Endodermal cell (in vitro differentiated cells): ENCODE results near the gene EEF1E1. TPM values are rescaled to one million over a fixed set of nuclear protein-coding genes. Genes with fewer than 3 reads are reported as not detected.

Experiments used
- DNase-seq: peaks from one replicate; pipeline ENCODE4 v3.0.0-alpha.2; 2017
- H3K27ac ChIP-seq: 2 replicates; pipeline ENCODE4 v1.5.1; 2013; ENCODE audit warnings: mild to moderate bottlenecking, low read depth, low read length, moderate library complexity
- H3K27me3 ChIP-seq: 2 replicates; pipeline ENCODE4 v1.6.1; 2013; ENCODE audit warnings: mild to moderate bottlenecking, low read length, moderate library complexity; ENCODE audit not compliant: insufficient read depth, control insufficient read depth, poor library complexity, severe bottlenecking
- H3K36me3 ChIP-seq: 2 replicates; pipeline ENCODE4 v1.7.0; 2013; ENCODE audit warnings: mild to moderate bottlenecking, low read length, moderate library complexity; ENCODE audit not compliant: control insufficient read depth, insufficient read depth
- H3K4me1 ChIP-seq: one replicate; pipeline ENCODE4 v1.7.0; 2013; ENCODE audit warnings: low read length; ENCODE audit not compliant: control insufficient read depth, insufficient read depth
- H3K4me3 ChIP-seq: 2 replicates; pipeline ENCODE4 v1.5.1; 2013; ENCODE audit warnings: mild to moderate bottlenecking, low read length, moderate library complexity
- H3K9ac ChIP-seq: 2 replicates; pipeline ENCODE4 v1.6.1; 2013; ENCODE audit warnings: mild to moderate bottlenecking, low read length, moderate library complexity; ENCODE audit not compliant: poor library complexity, severe bottlenecking; ENCODE audit errors: extremely low read depth
- H3K9me3 ChIP-seq: 2 replicates; pipeline ENCODE4 v1.6.1; 2013; ENCODE audit warnings: mild to moderate bottlenecking, low read length, moderate library complexity; ENCODE audit not compliant: control insufficient read depth
- H3K27ac Mint-ChIP-seq: 2 replicates; pipeline ENCODE4 v1.8.0; 2020; ENCODE audit warnings: mixed read lengths
- H3K27me3 Mint-ChIP-seq: 2 replicates; pipeline ENCODE4 v1.8.0; 2021; ENCODE audit warnings: mild to moderate bottlenecking, mixed read lengths; ENCODE audit not compliant: insufficient read depth
- H3K36me3 Mint-ChIP-seq: 2 replicates; pipeline ENCODE4 v1.8.0; 2020; ENCODE audit warnings: low read depth, mixed read lengths
- H3K4me1 Mint-ChIP-seq: 2 replicates; pipeline ENCODE4 v1.8.0; 2020; ENCODE audit warnings: mixed read lengths
- H3K4me3 Mint-ChIP-seq: 2 replicates; pipeline ENCODE4 v1.8.0; 2020; ENCODE audit warnings: mild to moderate bottlenecking, moderate library complexity, mixed read lengths
- H3K9me3 Mint-ChIP-seq: 2 replicates; pipeline ENCODE4 v1.8.0; 2020; ENCODE audit warnings: mild to moderate bottlenecking, mixed read lengths
- WGBS, 2 experiments: methylation state at CpG; one replicate each; pipeline versions ENCODE4 v1.1.5 to v1.1.7; 2013; ENCODE audit warnings: missing lambda C conversion rate in 2 of 2, mixed read lengths in 1 of 2; ENCODE audit not compliant: insufficient coverage in 1 of 2, insufficient read length in 1 of 2; 5-methylcytosine and 5-hydroxymethylcytosine counted together
- long read RNA-seq, 4 experiments: library from polyadenylated mRNA in 2 of 4; library from RNA in 1 of 4; library from capped mRNA in 1 of 4; stranded (forward) in 3 of 4; unstranded in 1 of 4; transcript quantifications; one replicate each; pipeline ENCODE4 v2.0.0, GENCODE V29; 2020 to 2021; ENCODE audit warnings: inconsistent platforms in 1 of 4
- polyA plus RNA-seq, 2 experiments: library from polyadenylated mRNA; stranded (reverse); fragments of 50-300 nt; gene quantifications; one replicate each; pipeline ENCODE4 v1.2.3, GENCODE V29; 2013
- total RNA-seq, 2 donors: library from RNA; stranded (reverse); fragmentation: NEBNext Ultra II Directional in 1 of 2; extraction: Animal tissue kit (Norgen Biotek cat#: 25700) in 1 of 2; gene quantifications; 2 replicates in 1 of 2; 3 replicates in 1 of 2; pipeline ENCODE4 v1.2.1, GENCODE V29; 2021
- TF ChIP-seq, protein P1 (sequence below): fragments of 200-600 bp; sonication (generic); conservative IDR thresholded peaks from 2 replicates; pipeline ENCODE4 v1.5.0; 2021; ENCODE audit warnings: antibody characterized with exemption, mild to moderate bottlenecking

EEF1E1 gene
- total RNA-seq = 10 to 100 TPM; 41.5 to 46.6 TPM
- polyA plus RNA-seq (2013, experiment 1 of 2) = 65.3 TPM
- polyA plus RNA-seq (2013, experiment 2 of 2) = 61.7 TPM
- long read RNA-seq, experiment 1, transcript EEF1E1-201 (4 exons, 1,077 nt) = major isoform, 21 of 25 reads
- long read RNA-seq, experiment 1, partial matches to known transcripts = 2 of 25 reads
- long read RNA-seq, experiment 1, other reads (novel, unspliced or antisense) = 2 of 25 reads
- long read RNA-seq, experiment 2, transcript EEF1E1-201 (4 exons, 1,077 nt) = major isoform, 28 of 36 reads
- long read RNA-seq, experiment 2, partial matches to known transcripts = 1 of 36 reads
- long read RNA-seq, experiment 2, other reads (novel, unspliced or antisense) = 4 of 36 reads
- long read RNA-seq, experiment 3, transcript EEF1E1-201 (4 exons, 1,077 nt) = major isoform, 62 of 69 reads
- long read RNA-seq, experiment 3, partial matches to known transcripts = 2 of 69 reads
- long read RNA-seq, experiment 3, other reads (novel, unspliced or antisense) = 4 of 69 reads
- long read RNA-seq, experiment 4, transcript EEF1E1-201 (4 exons, 1,077 nt) = major isoform, 141 of 145 reads
- long read RNA-seq, experiment 4, partial matches to known transcripts = 0 of 145 reads
- long read RNA-seq, experiment 4, other reads (novel, unspliced or antisense) = 1 of 145 reads

DNA sequence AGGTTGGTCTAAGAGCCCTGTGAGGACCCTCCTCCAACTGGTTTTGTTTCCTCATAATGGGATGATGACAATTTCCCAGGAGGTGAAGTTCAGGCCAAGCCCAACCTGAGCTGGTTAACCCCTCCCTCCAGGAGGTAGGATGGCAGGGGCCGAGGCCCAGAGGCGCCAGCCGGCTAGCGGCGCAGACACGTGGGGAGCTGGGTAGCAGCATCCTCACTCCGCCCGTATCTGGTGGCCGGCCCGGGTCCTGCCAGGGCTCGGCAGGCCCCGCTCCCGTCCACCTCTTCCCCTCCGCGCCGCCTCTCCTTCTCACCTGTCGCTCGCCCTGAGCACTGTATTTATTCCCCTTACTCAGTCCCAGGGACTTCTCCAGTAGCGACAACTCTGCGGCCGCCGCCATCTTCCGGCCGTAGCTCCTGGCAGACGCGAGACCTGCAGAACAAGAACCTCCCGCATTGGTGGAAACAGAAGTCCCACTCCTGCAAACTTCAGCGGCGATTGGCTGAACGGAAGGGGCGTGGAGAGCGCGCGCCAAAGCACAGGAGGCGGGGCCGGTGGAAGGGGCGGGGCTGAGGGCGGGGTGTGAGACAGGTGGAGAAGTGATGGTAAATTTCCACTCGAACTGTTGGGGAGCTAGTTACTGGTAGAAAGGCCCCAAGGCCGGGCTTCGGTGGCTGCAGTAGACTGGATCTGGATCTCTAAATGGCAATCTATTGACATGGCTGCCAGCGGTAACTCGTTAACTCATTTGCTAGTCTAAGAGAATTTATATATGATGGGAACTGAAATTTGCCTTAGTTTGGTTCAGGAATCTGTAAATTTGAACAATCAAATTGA is at the start of gene EEF1E1:
Gene EEF1E1, minus strand, starts transcription at position 427 of the 837 bp plus-strand sequence. Its CDS starts 27 bp downstream, at position 400.
- Mint-ChIP-seq H3K9me3 (peaks cover 2% of the 10 kb centered on the region), H3K4me3 (peak within 1 kb of the TSS; percentile 85), H3K27ac (peak within 1 kb of the TSS; percentile 95), H3K4me1 (peaks cover 9% of the 10 kb centered on the region), H3K27me3 (peaks cover 6% of the 10 kb centered on the region), H3K36me3 (peaks cover 14% of the 10 kb centered on the region)
- Histone ChIP-seq H3K27me3 (peaks cover 7% of the 10 kb centered on the region), H3K9me3 (peaks cover 7% of the 10 kb centered on the region), H3K27ac (no peak within 1 kb of the TSS), H3K4me1 (no peaks in the 10 kb centered on the region), H3K4me3 (peak within 1 kb of the TSS; percentile 90), H3K36me3 (peaks cover 10% of the 10 kb centered on the region), H3K9ac (peak within 1 kb of the TSS; percentile 59)
- peak; percentile 99 for DNase-seq
- TF ChIP-seq, protein P1, sequence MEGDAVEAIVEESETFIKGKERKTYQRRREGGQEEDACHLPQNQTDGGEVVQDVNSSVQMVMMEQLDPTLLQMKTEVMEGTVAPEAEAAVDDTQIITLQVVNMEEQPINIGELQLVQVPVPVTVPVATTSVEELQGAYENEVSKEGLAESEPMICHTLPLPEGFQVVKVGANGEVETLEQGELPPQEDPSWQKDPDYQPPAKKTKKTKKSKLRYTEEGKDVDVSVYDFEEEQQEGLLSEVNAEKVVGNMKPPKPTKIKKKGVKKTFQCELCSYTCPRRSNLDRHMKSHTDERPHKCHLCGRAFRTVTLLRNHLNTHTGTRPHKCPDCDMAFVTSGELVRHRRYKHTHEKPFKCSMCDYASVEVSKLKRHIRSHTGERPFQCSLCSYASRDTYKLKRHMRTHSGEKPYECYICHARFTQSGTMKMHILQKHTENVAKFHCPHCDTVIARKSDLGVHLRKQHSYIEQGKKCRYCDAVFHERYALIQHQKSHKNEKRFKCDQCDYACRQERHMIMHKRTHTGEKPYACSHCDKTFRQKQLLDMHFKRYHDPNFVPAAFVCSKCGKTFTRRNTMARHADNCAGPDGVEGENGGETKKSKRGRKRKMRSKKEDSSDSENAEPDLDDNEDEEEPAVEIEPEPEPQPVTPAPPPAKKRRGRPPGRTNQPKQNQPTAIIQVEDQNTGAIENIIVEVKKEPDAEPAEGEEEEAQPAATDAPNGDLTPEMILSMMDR = no peak
- 1 to 4% methylated on average over 12 to 43 of the region's 43 CpGs for WGBS, 2 experiments

DNA sequence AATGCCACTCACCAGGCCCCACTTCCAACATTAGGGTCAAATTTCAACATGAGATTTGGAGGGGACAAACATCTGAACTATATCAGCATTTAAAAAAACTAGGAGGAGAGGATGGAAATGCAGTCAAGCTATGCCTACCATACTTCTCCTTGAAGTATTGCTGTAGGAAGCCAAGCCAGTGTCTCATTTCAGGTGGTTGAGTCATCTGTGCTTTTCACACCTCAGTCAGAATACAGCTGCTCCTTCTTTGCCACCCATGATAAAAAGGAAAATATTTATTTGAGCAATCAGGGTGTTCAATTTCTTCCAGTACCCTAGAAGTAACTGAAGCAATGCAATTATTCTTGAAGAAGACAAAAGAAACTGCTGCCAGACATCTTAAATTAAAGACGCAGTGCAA is 47.0 kb upstream of the EEF1E1 start:
- Histone ChIP-seq H3K9me3 (no peaks in the 10 kb centered on the region), H3K27me3 (peaks cover 9% of the 10 kb centered on the region), H3K9ac (no peak overlapping the region), H3K36me3 (no peaks in the 10 kb centered on the region), H3K4me1 (peaks cover 7% of the 10 kb centered on the region), H3K4me3 (no peak overlapping the region), H3K27ac (no peak overlapping the region)
- Mint-ChIP-seq H3K27ac (no peak overlapping the region), H3K4me3 (no peak overlapping the region), H3K27me3 (no peaks in the 10 kb centered on the region), H3K9me3 (no peaks in the 10 kb centered on the region), H3K36me3 (no peaks in the 10 kb centered on the region), H3K4me1 (peaks cover 19% of the 10 kb centered on the region)
- TF ChIP-seq, protein P1 = no peak
- WGBS, 2 experiments = 96 to 100% methylated on average over 1 of the region's 1 CpG
- DNase-seq = no peak

DNA sequence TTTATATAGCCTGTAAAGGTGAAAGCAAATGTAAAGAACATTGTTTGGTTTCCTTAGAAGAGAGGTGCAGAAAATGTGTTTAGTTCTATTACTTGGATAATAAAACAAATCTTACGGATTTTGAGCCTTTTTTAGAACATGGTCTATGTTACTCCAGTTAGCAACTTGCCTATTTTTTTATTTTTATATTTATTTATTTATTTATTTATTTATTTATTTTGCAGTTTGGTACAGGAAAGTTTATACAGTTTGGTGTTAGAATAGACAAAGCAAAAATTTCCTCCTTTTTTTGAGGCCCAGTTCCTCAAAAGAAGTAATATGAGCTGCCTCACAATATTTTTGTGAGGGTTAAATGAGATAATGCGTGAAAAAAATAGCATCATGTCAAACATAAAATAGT is 41.6 kb upstream of the EEF1E1 start:
- no peak overlapping the region for H3K4me3 Mint-ChIP-seq
- no peak for DNase-seq
- no peaks in the 10 kb centered on the region for H3K27me3 Mint-ChIP-seq
- no peaks in the 10 kb centered on the region for H3K36me3 ChIP-seq
- no peak overlapping the region for H3K27ac Mint-ChIP-seq
- no peaks in the 10 kb centered on the region for H3K4me1 ChIP-seq
- H3K27ac ChIP-seq = no peak overlapping the region
- no peak overlapping the region for H3K4me3 ChIP-seq
- no peaks in the 10 kb centered on the region for H3K9me3 Mint-ChIP-seq
- TF ChIP-seq, protein P1 = no peak
- H3K36me3 Mint-ChIP-seq = no peaks in the 10 kb centered on the region
- H3K9me3 ChIP-seq = no peaks in the 10 kb centered on the region
- H3K4me1 Mint-ChIP-seq = no peaks in the 10 kb centered on the region
- H3K27me3 ChIP-seq = peaks cover 9% of the 10 kb centered on the region
- WGBS, 2 experiments = 100% methylated on average over 1 of the region's 2 CpGs; no CpG with 5 or more reads in 1 of the 2 experiments
- H3K9ac ChIP-seq = no peak overlapping the region
